ENCODE data around the gene TMED10. TPM values are rescaled to one million over a fixed set of nuclear protein-coding genes. Genes with fewer than 3 reads are reported as not detected.

TMED10 gene
- total and polyA plus RNA-seq, 2 donors from 2014 or later, result 222 to 401 TPM

- Histone ChIP-seq H3K27ac (ENCODE audit: low read depth in 2 of 2, low read length in 2 of 2) (peak overlapping the region; percentile 33 to 76), H3K9me3 (ENCODE audit: control insufficient read depth in 2 of 3, insufficient read depth in 1 of 3, low read length in 3 of 3) (no peaks in the 10 kb centered on the region), H3K36me3 (ENCODE audit: control insufficient read depth in 2 of 3, insufficient read depth in 3 of 3, low read length in 3 of 3) (no peaks in the 10 kb centered on the region), H3K9ac (ENCODE audit: low read length in 3 of 3) (no peak overlapping the region), H3K4me3 (ENCODE audit: low read length in 3 of 3) (no peak overlapping the region), H3K27me3 (ENCODE audit: control insufficient read depth, insufficient read depth, low read length) (no peaks in the 10 kb centered on the region), H3K4me1 (ENCODE audit: control insufficient read depth in 2 of 3, insufficient read depth in 2 of 3, low read depth in 1 of 3, low read length in 3 of 3) (peaks cover 0 to 10% (median 4%) of the 10 kb centered on the region in 3 donors)
- intact Hi-C loops (cut with DNase I), result no loop called here
- DNase-seq, result peak in 4 of 5 donors; percentile 40 to 80 (median 77)
- TF ChIP-seq, protein P1, sequence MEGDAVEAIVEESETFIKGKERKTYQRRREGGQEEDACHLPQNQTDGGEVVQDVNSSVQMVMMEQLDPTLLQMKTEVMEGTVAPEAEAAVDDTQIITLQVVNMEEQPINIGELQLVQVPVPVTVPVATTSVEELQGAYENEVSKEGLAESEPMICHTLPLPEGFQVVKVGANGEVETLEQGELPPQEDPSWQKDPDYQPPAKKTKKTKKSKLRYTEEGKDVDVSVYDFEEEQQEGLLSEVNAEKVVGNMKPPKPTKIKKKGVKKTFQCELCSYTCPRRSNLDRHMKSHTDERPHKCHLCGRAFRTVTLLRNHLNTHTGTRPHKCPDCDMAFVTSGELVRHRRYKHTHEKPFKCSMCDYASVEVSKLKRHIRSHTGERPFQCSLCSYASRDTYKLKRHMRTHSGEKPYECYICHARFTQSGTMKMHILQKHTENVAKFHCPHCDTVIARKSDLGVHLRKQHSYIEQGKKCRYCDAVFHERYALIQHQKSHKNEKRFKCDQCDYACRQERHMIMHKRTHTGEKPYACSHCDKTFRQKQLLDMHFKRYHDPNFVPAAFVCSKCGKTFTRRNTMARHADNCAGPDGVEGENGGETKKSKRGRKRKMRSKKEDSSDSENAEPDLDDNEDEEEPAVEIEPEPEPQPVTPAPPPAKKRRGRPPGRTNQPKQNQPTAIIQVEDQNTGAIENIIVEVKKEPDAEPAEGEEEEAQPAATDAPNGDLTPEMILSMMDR (IDR thresholded peaks at IDR 0.05; ENCODE audit: borderline replicate concordance, extremely low read depth, insufficient read depth), result no peak
- FAIRE-seq, result no peak
Observed at GRCh38 chr14:75200451-75200850, 24.0 kb upstream of the TMED10 start.

GRCh38 chr14:75198291-75198933 is 22.0 kb upstream of the TMED10 start:
- intact Hi-C loops (cut with DNase I), result no loop called here
- Histone ChIP-seq H3K4me1 (ENCODE audit: control insufficient read depth in 2 of 3, insufficient read depth in 2 of 3, low read depth in 1 of 3, low read length in 3 of 3) (peaks cover 0 to 10% (median 4%) of the 10 kb centered on the region in 3 donors), H3K9ac (ENCODE audit: low read length in 3 of 3) (no peak overlapping the region), H3K36me3 (ENCODE audit: control insufficient read depth in 2 of 3, insufficient read depth in 3 of 3, low read length in 3 of 3) (no peaks in the 10 kb centered on the region), H3K4me3 (ENCODE audit: low read length in 3 of 3) (no peak overlapping the region), H3K9me3 (ENCODE audit: control insufficient read depth in 2 of 3, insufficient read depth in 1 of 3, low read length in 3 of 3) (no peaks in the 10 kb centered on the region), H3K27me3 (ENCODE audit: control insufficient read depth, insufficient read depth, low read length) (no peaks in the 10 kb centered on the region), H3K27ac (ENCODE audit: low read depth in 2 of 2, low read length in 2 of 2) (no peak overlapping the region)
- FAIRE-seq, result no peak
- DNase-seq, result peak in 3 of 5 donors; percentile 32 to 90 (median 63)
- TF ChIP-seq, protein P1 (IDR thresholded peaks at IDR 0.05; ENCODE audit: borderline replicate concordance, extremely low read depth, insufficient read depth), result no peak

DNA sequence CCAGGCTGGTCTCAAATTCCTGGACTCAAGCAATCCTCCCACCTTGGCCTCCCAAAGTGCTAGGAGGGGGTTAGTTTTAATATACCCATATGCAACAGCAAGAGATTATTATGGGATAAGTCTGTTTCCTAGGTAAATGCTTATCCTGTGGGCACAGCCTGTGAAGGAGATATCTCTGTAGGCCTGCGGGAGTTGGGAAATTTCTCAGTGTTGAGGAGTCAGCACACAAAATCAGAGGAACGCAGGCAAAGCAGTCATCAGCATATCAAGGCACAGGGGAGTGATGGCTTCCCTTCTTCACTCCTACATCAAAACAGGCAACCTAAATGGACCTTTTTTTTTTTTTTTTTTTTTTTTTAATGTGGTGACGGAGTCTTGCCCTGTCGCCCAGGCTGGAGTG is 20.9 kb upstream of the TMED10 start:
- H3K27ac ChIP-seq (ENCODE audit: low read depth in 2 of 2, low read length in 2 of 2), result no peak overlapping the region
- intact Hi-C loops (cut with DNase I), result no loop called here
- H3K4me1 ChIP-seq (ENCODE audit: control insufficient read depth in 2 of 3, insufficient read depth in 2 of 3, low read depth in 1 of 3, low read length in 3 of 3), result peaks cover 0 to 10% (median 4%) of the 10 kb centered on the region in 3 donors
- no peak for FAIRE-seq
- H3K36me3 ChIP-seq (ENCODE audit: control insufficient read depth in 2 of 3, insufficient read depth in 3 of 3, low read length in 3 of 3), result no peaks in the 10 kb centered on the region
- H3K27me3 ChIP-seq (ENCODE audit: control insufficient read depth, insufficient read depth, low read length), result no peaks in the 10 kb centered on the region
- no peak for DNase-seq
- H3K9me3 ChIP-seq (ENCODE audit: control insufficient read depth in 2 of 3, insufficient read depth in 1 of 3, low read length in 3 of 3), result no peaks in the 10 kb centered on the region
- no peak overlapping the region for H3K4me3 ChIP-seq (ENCODE audit: low read length in 3 of 3)
- no peak overlapping the region for H3K9ac ChIP-seq (ENCODE audit: low read length in 3 of 3)
- TF ChIP-seq, protein P1 (IDR thresholded peaks at IDR 0.05; ENCODE audit: borderline replicate concordance, extremely low read depth, insufficient read depth), result no peak

Data from kidney (tissue), 14 donors.